ENCODE results near the gene HMGCR. TPM values are rescaled to one million over a fixed set of nuclear protein-coding genes. Genes with fewer than 3 reads are reported as not detected.
A peak's percentile ranks its signal among the peaks of the same experiment; 100 is the strongest.

The HMGCR gene
- total RNA-seq, 1 experiment from 2014 or later: 47.7 TPM

DNA sequence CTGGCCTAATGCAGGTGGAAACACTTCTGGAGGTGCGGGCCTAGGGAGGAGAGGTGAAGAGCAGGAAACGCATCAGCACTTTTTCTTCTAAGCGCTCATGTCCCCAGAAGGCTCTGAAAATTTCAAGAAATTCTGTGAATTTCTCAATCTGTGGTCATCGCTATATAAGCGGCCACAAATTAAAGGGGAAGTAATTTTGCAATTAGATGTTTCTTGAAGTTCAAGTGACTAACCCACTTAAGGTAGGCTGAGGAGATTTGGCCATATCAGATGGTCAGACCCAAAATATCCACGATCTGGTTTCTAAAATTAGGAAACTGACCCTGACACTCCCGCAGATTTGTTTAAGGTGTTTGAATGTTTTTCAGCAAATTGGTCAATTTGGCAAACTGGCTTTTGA lies 16.6 kb upstream of the HMGCR start:
- no TSS peak for BruUV-seq (replicated peaks)
- TF ChIP-seq, protein P1, sequence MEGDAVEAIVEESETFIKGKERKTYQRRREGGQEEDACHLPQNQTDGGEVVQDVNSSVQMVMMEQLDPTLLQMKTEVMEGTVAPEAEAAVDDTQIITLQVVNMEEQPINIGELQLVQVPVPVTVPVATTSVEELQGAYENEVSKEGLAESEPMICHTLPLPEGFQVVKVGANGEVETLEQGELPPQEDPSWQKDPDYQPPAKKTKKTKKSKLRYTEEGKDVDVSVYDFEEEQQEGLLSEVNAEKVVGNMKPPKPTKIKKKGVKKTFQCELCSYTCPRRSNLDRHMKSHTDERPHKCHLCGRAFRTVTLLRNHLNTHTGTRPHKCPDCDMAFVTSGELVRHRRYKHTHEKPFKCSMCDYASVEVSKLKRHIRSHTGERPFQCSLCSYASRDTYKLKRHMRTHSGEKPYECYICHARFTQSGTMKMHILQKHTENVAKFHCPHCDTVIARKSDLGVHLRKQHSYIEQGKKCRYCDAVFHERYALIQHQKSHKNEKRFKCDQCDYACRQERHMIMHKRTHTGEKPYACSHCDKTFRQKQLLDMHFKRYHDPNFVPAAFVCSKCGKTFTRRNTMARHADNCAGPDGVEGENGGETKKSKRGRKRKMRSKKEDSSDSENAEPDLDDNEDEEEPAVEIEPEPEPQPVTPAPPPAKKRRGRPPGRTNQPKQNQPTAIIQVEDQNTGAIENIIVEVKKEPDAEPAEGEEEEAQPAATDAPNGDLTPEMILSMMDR (IDR thresholded peaks at IDR 0.05; ENCODE audit: unreplicated experiment): no peak
- ChIA-PET POLR2A (interaction anchor here (0.9 to 6.5 kb wide), 16 partner anchors 9 to 302 kb away, joined by 3 to 87 read pairs (median 4); partner anchors contain the start of genes ANKRD31, HMGCR and POLK), CTCF (interaction anchor here (1.1 to 2.5 kb wide), 5 partner anchors 11 to 268 kb away, joined by 5 to 11 read pairs (median 6); partner anchors contain the start of genes GCNT4 and HMGCR)
- Mint-ChIP-seq H3K27me3 (ENCODE audit: insufficient read depth, unreplicated experiment) (no peaks in the 10 kb centered on the region), H3K36me3 (ENCODE audit: insufficient read depth, unreplicated experiment) (no peaks in the 10 kb centered on the region), H3K4me1 (ENCODE audit: insufficient read depth, unreplicated experiment) (peaks cover 11% of the 10 kb centered on the region), H3K27ac (ENCODE audit: low read depth, unreplicated experiment) (peak overlapping the region; percentile 76), H3K4me3 (ENCODE audit: unreplicated experiment) (peak overlapping the region; percentile 35), H3K9me3 (ENCODE audit: unreplicated experiment) (no peaks in the 10 kb centered on the region)
- peak; percentile 32 for DNase-seq (ENCODE audit: unreplicated experiment)
- intact Hi-C loops (cut with micrococcal nuclease): no loop called here

DNA sequence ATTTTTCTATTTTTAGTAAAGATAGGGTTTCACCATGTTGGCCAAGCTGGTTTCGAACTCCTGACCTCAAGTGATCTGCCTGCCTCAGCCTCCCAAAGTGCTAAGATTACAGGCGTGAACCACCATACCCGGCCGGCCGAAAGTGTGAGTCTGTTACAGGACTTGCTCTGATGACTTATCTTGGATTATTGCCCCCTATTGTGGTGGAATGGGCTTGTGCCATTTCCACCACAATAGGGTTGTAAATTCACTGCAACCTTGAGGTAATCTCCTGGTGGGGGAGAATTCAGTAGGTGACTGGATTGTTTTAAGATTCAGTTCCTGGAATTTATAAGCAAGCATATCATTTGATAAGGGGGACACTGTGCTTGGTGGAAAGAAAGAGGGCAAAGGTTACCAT lies 15.0 kb upstream of the HMGCR start:
- ChIA-PET CTCF (interaction anchor here (1.0 to 2.1 kb wide), 3 partner anchors 15 to 272 kb away, joined by 3 to 8 read pairs (median 3); partner anchors contain the start of gene HMGCR), POLR2A (interaction anchor here (1.6 to 6.5 kb wide), 4 partner anchors 8 to 36 kb away, joined by 7 to 87 read pairs (median 47); partner anchors contain the start of gene HMGCR)
- Mint-ChIP-seq H3K9me3 (ENCODE audit: unreplicated experiment) (no peaks in the 10 kb centered on the region), H3K36me3 (ENCODE audit: insufficient read depth, unreplicated experiment) (no peaks in the 10 kb centered on the region), H3K4me3 (ENCODE audit: unreplicated experiment) (no peak overlapping the region), H3K4me1 (ENCODE audit: insufficient read depth, unreplicated experiment) (peaks cover 11% of the 10 kb centered on the region), H3K27ac (ENCODE audit: low read depth, unreplicated experiment) (peak overlapping the region; percentile 76), H3K27me3 (ENCODE audit: insufficient read depth, unreplicated experiment) (no peaks in the 10 kb centered on the region)
- TF ChIP-seq, protein P1 (IDR thresholded peaks at IDR 0.05; ENCODE audit: unreplicated experiment): no peak
- no peak for DNase-seq (ENCODE audit: unreplicated experiment)
- no TSS peak for BruUV-seq (replicated peaks)
- intact Hi-C loops (cut with micrococcal nuclease): no loop called here

DNA sequence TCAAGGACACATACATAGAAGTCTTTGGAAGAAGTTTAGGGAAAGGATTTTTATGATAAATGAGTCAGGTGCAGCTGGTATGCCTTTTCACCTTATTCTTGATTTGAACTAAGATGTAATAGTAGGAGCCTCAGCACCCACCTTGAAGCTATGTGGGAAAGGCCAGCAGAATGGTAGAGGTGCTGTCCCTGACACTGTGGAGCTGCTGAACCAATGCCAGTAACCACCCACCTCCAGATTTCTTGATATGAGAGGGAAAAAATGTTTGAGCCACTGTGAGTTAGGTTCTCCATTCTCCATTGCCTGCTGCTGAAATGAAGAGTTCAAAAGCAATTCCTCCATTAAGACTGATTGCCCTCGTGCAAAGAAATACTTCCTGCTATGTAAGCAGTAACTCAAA lies 12.2 kb upstream of the HMGCR start:
- Mint-ChIP-seq H3K27ac (ENCODE audit: low read depth, unreplicated experiment) (no peak overlapping the region), H3K9me3 (ENCODE audit: unreplicated experiment) (no peaks in the 10 kb centered on the region), H3K36me3 (ENCODE audit: insufficient read depth, unreplicated experiment) (no peaks in the 10 kb centered on the region), H3K27me3 (ENCODE audit: insufficient read depth, unreplicated experiment) (no peaks in the 10 kb centered on the region), H3K4me1 (ENCODE audit: insufficient read depth, unreplicated experiment) (peaks cover 11% of the 10 kb centered on the region), H3K4me3 (ENCODE audit: unreplicated experiment) (no peak overlapping the region)
- POLR2A ChIA-PET: interaction anchor here (6.5 kb wide), 1 partner anchor 12 kb away, joined by 83 read pairs; the partner anchor contains the start of gene HMGCR
- no peak for DNase-seq (ENCODE audit: unreplicated experiment)
- TF ChIP-seq, protein P1 (IDR thresholded peaks at IDR 0.05; ENCODE audit: unreplicated experiment): no peak
- CTCF ChIA-PET: interaction anchor here (1.2 kb wide), 1 partner anchor 652 kb away, joined by 3 read pairs; no protein-coding TSS in a partner anchor
- BruUV-seq (replicated peaks): no TSS peak
- intact Hi-C loops (cut with micrococcal nuclease): no loop called here

DNA sequence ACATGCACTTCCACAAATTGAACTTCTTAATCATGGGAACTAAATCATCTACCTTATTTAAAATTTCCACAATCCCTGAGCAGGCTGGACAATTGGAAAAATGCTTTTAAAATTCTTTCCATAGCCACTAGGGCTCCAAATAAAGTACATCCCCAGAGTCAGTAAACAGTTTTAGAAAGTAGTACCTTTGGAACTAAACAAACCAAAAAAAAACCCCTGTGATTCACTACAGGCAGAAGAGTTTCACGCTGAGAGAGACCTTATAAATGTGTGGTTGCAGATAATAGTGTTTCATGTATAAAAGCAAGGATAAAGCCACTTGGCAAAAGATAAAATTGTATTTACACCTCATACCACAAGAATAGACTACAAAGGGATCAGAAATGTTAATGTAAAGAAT lies 11.8 kb upstream of the HMGCR start:
- CTCF ChIA-PET: no interaction called here
- no peak for DNase-seq (ENCODE audit: unreplicated experiment)
- TF ChIP-seq, protein P1 (IDR thresholded peaks at IDR 0.05; ENCODE audit: unreplicated experiment): no peak
- H3K4me1 Mint-ChIP-seq (ENCODE audit: insufficient read depth, unreplicated experiment): peaks cover 11% of the 10 kb centered on the region
- no peaks in the 10 kb centered on the region for H3K9me3 Mint-ChIP-seq (ENCODE audit: unreplicated experiment)
- BruUV-seq (replicated peaks): no TSS peak
- no peaks in the 10 kb centered on the region for H3K27me3 Mint-ChIP-seq (ENCODE audit: insufficient read depth, unreplicated experiment)
- no peak overlapping the region for H3K27ac Mint-ChIP-seq (ENCODE audit: low read depth, unreplicated experiment)
- no peak overlapping the region for H3K4me3 Mint-ChIP-seq (ENCODE audit: unreplicated experiment)
- H3K36me3 Mint-ChIP-seq (ENCODE audit: insufficient read depth, unreplicated experiment): no peaks in the 10 kb centered on the region
- POLR2A ChIA-PET: interaction anchor here (6.5 kb wide), 1 partner anchor 12 kb away, joined by 83 read pairs; the partner anchor contains the start of gene HMGCR
- intact Hi-C loops (cut with micrococcal nuclease): no loop called here
